Effector CD4-positive, alpha-beta T cell (primary cell): ENCODE data around the gene RFNG.

Experiments
- DNase-seq: peaks from one replicate; pipeline ENCODE4 v3.0.0-alpha.2; 2020

RFNG gene

DNA sequence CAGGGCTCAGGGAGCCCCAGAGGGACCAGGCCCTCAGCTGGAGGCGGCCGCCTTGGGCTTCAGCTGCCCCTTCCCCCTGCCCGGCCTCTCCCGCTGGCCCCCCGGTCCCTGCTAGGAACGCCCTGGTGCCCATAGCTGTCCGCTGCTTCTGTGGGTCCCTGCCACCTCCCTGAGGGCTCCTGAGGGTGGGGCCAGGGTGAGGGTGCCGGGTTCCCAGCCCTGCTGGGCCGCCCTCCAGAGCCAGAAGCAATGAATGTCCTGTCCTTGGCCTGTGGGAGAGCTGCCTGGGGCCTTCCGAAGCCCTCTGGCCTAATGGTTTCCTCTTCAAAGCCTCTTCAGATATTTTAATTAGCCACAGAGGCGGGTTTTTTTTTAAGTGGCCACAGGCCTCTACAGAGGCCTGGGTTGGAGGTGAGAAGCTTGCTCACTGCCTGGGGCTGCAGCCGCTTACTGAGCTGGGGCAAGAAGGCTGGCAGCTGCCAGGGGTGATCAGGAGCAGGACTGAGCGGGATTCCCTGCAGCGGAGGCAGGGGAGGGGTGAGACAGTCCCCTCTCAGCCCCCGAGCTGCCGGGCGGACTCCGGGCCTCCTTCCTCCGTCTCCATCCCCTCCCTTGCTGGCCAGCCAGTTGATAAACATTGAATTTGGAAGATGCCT is 38.8 kb downstream of the RFNG start:
- no peak for DNase-seq

DNA sequence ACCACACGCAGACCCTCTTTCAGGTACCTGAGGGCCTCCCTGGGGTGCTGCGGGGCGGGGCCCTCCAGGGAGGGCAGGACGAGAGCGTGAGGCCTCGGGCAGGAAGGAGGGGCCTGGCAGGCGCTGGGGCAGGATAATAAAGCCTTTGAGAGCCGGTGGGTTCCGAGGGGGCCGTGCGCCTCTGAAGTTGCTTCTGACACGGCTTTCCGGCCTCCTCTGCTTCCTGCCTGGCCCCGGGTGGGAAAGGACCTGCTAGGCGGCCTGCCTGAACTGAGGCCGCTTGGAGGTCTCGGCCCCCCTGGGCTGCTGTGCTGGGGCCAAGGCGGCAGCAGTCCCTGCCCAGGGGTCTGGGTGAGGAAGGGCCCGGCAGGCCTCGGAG is 39.4 kb downstream of the RFNG start:
- no peak for DNase-seq

DNA sequence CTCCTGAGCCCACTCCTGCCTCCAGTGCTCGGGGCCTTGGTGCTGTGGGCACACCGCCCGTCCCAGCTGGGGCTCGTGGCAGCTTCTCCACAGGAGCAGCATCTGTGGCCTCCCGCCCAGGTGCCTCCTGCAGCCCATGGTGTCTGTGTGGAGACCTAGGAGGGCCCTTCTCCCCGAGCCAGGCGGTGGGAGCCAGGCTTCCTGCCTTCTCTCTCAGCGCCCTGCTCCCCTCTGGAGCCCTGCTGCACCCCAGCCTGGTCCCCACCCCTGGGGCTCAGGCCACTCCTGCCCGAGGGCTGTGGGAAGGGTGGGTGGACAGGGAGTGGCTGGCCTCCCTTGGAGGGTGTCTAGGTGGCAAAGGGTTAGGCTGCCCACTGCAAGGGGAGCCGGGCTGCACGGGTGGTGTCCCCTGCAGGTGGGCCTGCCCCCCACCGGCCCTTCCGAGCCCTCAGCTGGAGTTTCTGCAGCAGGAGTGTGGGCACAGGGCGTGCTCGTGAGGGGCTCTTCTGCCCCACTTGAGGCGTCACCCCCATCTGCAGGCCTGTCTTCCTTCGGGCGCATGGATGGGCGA is 39.9 kb downstream of the RFNG start:
- no peak for DNase-seq

DNA sequence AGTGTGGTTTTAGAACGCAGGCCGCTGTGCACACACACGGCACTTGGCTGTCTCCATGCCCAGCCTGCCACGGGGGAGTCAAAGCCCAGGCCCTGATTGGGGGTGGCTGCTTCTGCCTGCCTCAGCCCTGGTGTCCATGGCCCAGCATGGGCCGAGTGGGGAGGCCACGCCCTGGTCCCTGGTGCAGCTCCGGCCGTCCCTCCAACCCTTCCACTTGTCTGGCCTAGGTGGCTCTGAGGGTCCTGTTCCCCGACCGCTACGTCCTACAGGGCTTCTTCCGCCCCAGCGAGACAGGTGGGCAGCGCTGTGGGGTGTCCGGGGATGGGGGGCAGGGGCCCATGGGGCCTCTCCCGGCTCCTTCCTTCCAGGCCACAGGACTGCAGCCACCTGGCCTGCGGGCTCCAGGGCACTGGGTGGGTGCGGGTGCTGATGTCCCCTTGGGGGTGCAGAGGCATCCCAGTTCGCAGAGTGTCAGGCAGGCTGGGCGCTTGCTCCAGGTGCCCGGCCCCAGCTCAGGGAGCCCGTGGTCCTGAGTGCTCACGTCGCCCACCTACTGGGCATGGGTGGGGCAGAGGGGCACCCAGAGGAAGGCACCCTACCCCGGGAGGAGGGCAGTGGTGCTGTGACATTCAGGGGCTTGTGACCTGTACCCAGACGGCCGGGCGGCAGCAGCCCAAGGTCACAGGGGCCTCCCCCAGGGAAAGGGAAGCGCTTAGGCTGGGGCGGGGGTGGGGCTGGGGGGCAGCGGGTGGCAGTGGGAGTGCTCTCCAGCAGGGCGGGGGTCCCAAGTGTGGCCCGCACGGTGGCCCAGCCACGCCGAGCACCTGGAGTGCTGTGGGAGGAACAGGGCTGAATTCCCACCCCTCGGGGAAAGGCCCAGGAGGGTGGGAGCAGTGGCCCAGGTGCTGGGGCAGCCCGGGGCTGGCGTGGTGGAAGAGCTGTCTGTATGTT is 40.8 kb downstream of the RFNG start:
- DNase-seq: no peak

DNA sequence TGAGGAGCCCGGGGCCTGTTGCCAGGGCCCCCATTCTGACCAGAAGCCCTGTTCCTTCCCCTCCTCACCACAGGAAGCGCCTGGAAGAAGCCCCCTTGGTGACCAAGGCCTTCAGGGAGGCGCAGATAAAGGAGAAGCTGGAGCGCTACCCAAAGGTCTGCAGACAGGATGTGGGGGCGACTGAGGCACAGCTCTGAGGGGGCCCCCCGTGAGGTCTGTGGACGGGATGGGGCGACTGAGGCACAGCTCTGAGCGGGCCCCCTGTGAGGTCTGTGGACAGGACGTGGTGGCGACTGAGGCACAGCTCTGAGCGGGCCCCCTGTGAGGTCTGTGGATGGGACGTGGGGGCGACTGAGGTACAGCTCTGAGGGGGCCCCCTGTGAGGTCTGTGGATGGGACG is 42.2 kb downstream of the RFNG start:
- no peak for DNase-seq

DNA sequence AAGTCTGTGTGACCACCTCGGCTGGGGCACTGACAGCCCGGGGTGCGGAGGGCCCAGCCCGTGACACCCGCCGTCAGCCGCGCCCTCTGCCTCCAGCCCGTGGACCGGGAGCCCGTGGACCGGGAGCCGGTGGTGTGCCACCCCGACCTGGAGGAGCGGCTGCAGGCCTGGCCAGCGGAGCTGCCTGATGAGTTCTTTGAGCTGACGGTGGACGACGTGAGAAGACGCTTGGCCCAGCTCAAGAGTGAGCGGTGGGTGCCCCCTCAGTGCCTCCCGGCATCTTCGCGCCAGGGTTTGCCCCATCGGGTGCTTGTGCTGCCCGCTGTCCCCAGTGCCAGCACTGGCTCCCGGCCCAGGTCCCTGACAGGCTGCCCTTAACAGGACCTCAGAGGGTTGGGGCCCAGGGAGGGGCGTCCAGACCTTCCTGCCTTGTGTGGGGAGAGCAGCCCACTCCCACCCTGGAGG is 42.6 kb downstream of the RFNG start:
- DNase-seq: no peak

DNA sequence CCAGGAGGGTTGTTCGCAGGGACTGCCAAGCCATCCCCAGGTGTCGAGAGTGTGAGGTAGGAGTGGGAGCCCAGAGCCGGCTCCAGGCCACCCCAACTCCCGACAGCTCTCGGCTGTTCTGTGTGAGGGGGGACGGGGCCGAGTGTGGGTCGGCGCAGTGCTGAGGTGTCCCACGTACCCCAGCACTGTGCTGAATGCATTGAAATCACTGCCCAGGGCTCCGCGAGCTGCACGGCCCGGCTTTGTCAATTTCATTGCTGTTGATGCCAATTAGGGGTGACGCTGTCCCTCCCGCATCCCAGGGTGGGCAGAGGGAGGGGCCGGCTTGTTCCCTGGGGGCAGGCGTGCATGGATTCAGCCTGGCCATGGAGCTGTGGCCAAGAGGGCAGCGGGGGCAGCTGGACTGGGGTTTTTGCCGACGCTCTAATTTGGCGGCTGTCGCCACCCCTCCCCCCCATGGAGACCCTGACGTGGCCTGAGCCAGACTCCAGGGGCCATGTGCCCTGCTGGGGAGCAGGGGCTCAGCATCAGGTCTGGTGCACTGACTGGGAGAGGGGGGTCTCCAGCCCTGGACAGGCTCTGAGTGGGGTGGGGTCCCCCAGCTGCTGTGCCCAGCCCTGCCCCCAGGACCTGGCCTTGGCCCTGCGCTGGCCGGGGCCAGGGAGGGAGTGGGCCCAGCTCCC is 43.2 kb downstream of the RFNG start:
- no peak for DNase-seq

DNA sequence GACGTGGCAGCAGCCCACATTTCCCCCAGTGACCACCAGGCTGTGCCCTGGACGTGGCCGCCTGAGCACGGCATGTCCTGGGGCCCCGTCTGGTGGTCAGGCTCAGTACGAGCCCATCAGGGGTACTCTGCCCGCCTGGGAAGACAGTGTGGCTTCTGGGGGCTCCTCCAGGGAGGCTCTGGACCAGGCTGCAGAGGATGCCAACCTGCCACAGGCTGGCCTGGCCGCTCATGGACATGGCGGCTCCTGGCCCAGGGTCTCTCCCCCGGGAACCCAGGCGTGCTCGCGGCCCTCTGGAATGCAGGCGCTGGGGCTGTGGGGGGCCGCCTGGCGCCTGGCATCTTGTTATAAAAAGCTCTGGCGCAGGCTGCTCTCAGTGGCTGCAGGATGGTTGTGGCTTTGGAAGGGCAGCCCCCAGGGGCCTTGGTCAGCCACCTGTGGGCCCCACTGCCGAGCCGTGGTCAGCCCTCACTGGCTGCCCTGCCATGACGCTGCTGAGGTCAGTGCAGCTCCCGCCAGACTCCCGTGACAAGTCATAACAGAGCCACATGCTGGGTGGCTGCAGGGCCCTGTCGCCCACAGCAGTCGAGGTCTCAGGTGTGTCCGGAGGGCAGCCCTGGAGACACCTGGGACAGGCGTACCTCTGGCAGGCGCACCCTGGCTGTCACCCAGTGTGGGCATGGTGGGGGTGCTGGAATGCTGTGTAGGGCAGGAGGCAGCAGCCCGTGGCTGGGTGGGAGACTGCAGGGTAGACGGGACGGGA is 43.9 kb downstream of the RFNG start:
- no peak for DNase-seq

DNA sequence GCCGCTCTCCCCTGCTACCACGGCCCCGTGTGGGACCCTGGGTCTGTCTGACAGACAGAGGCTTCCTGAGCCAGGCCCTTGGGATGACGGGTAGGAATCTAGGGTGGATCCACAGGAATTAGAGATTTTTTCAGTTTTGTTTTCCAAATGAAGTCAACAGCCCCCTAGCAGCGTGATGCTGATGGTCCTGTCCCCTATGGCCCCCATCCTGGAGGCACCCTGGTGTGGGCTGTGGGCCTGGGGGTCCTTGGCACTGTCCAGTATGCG is 44.5 kb downstream of the RFNG start:
- no peak for DNase-seq

DNA sequence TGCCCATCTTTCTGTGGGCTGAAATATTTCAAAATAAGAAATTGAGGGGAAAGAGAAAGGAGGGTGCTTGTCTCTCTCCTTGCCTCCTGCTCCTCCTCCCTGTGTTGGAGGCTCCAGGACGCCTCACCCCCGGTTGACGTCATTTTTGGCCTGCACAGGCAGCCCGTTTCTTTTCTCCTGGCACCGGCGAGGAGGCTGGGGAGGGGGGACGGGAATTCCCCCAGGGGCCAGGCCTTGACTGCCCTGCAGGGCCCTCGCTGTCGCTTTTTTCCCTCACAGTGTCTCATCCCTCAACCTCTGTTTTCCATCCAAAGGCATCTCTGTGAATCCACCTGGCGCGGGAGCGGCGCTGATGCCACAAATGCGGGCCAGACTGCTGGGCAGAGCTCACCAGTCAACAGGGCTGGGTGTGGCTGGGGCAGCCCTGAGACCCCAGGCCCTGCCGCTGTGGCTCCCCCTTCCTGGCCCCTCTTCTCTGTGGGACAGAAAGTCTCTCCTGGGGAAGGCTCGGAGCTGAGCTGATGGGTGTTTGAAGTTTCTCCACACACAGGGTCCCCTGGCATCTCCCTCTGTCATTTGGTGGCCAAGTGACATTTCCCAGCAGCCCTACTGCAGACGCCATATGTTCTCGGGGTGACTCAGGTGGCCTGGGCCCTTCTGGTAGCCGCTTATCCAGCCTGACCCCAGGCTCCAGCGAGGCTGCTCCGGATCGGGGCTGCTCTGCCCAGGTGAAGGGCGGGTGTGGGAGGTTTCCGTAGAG is 45.0 kb downstream of the RFNG start:
- DNase-seq: no peak

DNA sequence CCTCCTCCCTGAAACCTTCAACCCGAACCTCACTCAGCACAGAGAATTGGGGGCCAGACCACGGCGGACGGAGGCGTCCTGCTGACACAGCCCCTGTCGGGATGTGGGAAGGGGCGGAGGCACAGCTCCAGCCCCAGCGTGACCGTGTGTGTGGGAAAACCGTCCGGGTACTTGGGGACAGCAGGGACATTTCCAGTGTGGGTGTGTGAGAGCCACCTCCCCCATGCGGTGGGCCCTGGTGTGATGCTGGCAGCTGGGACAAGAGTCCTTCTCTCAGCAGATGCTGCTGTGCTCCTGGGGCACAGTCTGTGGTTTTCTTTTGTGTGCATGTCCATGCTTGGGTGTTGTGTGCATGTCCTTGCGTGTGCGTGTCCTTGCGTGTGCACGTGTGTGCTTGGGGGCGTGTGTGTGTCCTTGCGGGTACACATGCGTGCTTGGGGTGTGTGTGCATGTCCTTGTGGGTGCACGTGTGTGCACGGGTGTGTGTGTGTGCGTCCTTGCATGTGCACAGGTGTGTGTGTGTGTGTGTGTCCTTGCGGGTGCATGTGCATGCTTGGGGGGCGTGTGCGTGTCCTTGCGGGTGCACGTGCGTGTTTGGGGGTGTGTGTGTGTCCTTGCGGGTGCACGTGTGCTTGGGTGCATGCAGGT is 45.8 kb downstream of the RFNG start:
- no peak for DNase-seq

DNA sequence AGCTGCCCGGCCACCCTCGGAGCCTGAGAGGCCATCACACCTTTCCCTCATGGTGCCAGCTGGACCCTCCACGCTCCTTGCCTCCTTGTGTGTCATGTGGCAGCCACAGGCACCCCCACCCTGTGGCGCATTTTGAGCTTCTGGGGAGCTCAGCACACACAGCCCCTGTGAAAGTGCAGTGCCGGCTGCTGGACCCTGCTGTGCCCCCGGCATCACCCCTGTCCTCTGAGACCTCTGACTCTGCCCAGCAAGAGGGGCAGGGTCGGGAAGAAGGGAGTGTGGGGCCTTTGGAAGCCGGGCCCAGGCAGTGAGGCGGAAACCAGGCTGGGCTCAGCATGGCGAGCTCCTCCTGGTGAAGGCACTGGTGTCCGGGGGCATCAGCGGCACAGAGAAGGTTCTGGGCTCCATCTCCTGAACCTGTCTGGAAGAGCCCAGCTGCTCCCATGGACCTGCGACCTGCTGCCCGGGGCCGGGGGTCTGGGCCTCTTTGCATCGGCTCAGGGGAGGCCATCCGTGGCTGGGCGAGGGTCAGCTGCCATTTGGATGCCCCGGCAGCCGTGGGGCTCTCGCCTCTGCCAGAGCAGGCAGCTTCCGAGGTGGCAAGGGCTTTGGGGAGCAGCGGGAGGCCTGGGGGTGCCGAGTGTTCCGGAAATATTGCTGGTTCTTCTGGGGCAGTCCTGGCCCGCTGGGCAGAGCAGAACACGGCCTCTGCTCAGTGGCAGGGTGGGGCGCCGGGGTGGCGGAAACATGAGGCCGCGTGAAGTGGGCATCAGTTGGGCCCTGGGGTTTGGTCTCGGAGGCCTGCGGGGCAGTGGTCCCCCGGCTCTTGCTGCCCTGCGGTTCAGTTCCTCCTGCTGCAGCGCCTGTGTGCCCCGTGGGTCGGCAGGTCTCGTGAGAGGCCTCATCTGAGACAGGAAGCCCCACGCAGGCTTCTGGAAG is 46.8 kb downstream of the RFNG start:
- no peak for DNase-seq

DNA sequence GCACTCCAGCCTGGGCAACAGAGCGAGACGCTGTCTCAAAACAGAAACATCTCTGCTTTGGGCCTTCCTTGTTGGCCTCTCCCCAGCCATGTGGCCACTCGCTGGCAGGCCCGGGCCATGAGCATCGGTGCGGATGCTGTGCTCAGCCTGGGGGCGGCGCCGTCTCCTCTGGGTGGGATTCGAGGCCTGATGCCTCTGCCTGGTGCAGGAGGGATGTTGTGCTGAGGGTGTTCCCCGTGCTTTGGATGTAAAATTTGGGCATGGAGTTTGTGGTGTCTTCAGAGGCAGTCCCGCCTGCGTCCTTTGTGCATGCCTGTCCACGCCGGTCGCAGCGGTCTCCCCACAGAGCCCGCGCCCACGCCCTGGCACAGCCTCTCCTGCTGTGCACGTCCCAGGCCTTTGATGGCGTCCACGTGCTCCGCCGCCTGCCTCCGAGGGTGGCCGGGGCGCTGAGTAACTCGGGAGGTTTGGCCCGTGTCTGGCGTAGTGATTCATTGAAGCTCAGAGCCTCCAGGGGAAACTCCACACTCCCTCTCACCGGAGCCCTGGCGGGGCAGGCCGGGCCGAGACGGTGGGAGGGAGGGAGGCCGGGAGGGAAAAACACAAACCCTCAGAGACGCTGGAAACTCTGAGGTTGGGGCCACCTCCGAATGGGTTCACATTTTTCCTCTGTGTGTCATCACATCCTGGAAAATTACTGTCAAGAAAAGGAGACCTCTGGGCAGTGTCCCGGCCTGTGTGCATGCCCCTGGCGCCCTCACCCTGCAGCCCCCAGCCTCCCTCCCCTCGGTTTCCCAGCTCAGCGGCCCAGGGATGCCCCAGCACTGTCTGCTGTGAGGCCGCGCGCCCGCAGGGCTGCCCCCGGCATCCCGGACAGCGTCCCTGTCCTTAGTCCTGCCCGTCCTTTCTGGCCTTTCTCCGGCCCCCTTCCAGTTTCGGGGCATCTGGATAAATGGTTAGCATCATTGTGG is 47.9 kb downstream of the RFNG start:
- DNase-seq: no peak

DNA sequence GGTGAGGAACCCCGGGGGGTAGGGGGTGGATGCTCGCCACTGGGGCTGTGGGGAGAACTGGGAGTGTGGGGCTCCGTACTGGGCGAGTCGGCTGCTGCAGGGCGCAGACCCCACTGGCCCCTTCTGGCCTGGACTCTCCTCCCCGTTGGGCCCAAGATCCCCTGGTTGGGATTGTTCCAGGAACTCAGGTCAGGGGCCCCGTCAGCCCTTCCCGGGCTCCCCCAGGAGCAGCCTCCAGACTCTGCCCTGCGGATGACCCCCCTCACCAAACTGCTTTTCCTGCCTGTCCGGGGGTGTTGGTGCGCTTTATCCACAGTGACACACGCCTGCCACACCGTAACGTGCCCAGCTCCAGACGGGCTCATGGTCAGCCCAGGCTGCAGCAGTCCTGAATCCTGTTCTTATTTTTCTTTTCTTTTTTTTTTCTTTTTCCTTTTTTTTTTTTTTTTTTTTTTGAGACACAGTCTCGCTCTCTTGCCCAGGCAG is 50.0 kb downstream of the RFNG start:
- DNase-seq: no peak

DNA sequence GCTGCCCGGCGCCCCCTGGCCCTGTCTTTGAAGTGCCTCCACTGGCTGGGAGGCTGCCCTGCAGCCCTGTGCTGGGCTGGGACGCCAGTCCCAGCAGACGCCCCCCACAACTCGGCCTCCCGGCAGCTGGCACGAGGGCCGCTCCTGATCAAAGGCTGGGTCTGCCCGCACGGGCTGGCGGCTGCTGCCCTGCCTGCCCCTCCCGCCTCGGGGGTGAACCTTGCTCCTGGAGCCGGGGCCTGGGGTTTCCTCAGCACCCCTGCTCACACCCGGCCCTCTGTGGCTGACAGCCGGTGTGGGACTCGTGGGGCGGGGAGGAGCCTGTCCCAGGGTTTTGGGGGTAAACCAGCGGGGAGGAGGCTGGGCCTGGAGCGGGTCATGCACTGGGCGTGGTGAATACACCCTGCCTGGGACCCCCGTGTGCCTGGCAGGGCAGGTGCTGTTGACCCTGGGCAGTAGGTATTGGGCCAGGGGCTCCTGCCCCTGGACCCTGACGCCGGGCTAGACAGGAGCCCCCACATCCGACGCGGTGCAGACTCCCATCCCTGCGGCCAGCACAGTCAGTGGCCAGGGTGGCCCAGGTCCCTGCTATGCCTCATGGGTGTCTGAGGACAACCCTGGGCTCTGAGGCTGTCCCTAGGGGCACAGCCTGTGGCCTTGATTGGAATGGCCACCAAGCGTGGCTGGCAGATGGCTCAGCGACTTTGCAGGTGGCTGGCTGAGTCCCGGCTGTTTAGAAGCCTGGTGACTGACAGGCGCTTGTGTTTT is 50.6 kb downstream of the RFNG start:
- DNase-seq: no peak

DNA sequence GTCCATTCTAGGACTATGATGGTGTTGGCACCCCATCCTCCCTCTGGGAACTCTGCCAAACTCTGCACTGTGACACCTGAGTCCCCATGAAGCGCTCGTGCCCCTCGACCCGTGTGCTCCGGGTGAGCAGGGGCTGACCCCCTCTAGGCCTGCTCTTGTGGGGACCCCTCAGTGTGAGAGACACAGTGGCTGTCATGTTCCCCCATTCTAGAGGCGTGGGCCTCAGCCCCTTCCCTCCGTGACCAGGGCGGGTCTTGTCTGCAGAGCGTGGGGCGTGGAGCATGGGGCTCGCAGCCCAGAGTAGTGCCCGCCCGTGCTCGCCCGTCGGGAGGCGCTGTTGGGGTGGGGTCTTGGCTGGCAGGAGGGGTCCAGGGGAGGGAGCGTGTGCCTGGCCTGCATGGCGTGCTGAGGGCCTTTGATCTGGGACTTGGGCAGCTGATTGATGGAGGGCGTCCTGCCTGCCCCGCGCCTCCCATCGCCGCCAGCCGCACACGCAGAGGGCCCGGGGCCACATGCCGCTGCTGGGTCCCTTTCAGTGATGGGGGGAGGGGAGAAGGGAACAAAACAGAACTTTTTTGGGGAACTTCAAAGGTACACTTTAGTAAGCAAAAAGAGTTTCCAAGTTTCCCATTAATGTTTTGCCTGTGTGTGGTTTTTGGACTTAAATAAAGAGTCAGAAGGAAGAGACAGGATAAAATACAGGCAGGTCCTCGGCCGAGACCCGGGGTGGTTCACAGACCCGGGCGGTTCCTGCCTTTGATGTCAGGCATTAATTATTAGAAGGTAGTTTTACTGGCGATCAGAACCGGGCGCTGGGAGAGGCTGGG is 51.4 kb downstream of the RFNG start:
- DNase-seq: no peak

DNA sequence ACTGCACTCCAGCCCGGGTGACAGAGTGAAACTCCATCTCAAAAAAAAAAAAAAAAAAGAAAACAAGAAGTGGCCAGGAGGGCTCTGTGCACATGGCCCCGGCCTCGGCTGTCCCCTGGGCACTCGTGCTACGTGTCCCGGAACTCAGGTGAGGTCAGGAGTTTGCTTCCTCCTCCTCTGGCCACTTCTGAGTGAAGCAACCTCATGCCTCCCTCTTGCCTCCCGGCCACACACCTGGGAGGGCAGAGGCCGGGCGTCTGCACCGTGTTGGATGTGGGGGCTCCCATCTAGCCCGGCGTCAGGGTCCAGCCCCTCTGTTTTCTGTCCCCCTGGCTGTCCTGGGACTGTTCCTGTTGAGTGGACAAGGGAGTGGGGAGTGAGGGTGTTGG is 52.0 kb downstream of the RFNG start:
- DNase-seq: no peak
